ENCODE measurements around the gene POU2AF3.

DNA sequence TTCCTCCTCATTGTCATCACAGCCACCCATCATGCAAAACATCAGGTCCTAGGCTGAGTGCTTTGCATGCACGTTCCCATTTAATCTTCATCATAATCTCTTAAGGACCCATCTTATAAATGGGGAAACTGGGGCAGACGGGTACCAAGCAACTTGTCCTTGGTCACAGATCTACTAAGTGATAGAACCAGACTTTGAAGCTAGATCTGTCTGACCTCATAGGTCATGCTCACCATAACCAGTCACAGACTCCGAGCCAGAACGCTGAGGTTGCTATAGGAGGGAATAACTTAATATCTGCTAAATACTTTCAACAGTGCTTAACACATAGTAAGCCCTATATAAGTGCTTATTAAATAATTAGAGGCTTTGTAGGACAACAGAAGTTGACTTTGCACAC lies 37.7 kb downstream of the POU2AF3 start:
- TF ChIP-seq, protein P1, sequence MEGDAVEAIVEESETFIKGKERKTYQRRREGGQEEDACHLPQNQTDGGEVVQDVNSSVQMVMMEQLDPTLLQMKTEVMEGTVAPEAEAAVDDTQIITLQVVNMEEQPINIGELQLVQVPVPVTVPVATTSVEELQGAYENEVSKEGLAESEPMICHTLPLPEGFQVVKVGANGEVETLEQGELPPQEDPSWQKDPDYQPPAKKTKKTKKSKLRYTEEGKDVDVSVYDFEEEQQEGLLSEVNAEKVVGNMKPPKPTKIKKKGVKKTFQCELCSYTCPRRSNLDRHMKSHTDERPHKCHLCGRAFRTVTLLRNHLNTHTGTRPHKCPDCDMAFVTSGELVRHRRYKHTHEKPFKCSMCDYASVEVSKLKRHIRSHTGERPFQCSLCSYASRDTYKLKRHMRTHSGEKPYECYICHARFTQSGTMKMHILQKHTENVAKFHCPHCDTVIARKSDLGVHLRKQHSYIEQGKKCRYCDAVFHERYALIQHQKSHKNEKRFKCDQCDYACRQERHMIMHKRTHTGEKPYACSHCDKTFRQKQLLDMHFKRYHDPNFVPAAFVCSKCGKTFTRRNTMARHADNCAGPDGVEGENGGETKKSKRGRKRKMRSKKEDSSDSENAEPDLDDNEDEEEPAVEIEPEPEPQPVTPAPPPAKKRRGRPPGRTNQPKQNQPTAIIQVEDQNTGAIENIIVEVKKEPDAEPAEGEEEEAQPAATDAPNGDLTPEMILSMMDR (IDR thresholded peaks at IDR 0.05 in 2 of 3, conservative IDR thresholded peaks at IDR 0.05 in 1 of 3; ENCODE audit: borderline replicate concordance in 1 of 3, insufficient read depth in 1 of 3, low read depth in 2 of 3, low read length in 2 of 3) = no peak
- TF ChIP-seq, protein P2, sequence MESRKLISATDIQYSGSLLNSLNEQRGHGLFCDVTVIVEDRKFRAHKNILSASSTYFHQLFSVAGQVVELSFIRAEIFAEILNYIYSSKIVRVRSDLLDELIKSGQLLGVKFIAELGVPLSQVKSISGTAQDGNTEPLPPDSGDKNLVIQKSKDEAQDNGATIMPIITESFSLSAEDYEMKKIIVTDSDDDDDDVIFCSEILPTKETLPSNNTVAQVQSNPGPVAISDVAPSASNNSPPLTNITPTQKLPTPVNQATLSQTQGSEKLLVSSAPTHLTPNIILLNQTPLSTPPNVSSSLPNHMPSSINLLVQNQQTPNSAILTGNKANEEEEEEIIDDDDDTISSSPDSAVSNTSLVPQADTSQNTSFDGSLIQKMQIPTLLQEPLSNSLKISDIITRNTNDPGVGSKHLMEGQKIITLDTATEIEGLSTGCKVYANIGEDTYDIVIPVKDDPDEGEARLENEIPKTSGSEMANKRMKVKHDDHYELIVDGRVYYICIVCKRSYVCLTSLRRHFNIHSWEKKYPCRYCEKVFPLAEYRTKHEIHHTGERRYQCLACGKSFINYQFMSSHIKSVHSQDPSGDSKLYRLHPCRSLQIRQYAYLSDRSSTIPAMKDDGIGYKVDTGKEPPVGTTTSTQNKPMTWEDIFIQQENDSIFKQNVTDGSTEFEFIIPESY (IDR thresholded peaks at IDR 0.05; ENCODE audit: extremely low read depth, insufficient replicate concordance, low read length) = no peak
- TF ChIP-seq ZFX (IDR thresholded peaks at IDR 0.05) (no peak), TCF7L2 (IDR thresholded peaks at IDR 0.05; ENCODE audit: borderline replicate concordance, extremely low read depth, insufficient read depth, insufficient read length) (no peak), POLR2AphosphoS5 (IDR thresholded peaks at IDR 0.05; ENCODE audit: low read depth, low read length) (no peak), RAD21 (IDR thresholded peaks at IDR 0.05; ENCODE audit: low read depth) (no peak), FOSL1 (IDR thresholded peaks at IDR 0.05; ENCODE audit: low read depth) (no peak)

All from HCT116 (cell line).